Measurements from ENCODE around the gene CFAP61. TPM values are rescaled to one million over a fixed set of nuclear protein-coding genes. Genes with fewer than 3 reads are reported as not detected.

Gene CFAP61
- total and polyA plus RNA-seq, 2 experiments from 2014 or later: 0.21 TPM; not detected in 1

GRCh38 chr20:20322912-20323311 lies 270.6 kb downstream of the CFAP61 start (continued):
- TF ChIP-seq ZNF462 (CRISPR knock-in tag; IDR thresholded peaks at IDR 0.05) (no peak), NANOG (IDR thresholded peaks at IDR 0.05; ENCODE audit: borderline replicate concordance) (no peak)

- no peaks in the 10 kb centered on the region for H4K20me1 ChIP-seq (replicated peaks; ENCODE audit: insufficient read depth)
- no peaks in the 10 kb centered on the region for H3K79me2 ChIP-seq (replicated peaks; ENCODE audit: insufficient read depth)
- H3K27me3 Mint-ChIP-seq (ENCODE audit: insufficient read depth, low read depth, poor library complexity): peaks cover 6% of the 10 kb centered on the region
- H3K27ac Mint-ChIP-seq: no peak overlapping the region
- TF ChIP-seq REST (IDR thresholded peaks at IDR 0.05; ENCODE audit: unreplicated experiment) (no peak), CTCF (conservative IDR thresholded peaks at IDR 0.05; ENCODE audit: low read depth in 2 of 2) (no peak), ZNF331 (CRISPR knock-in tag; IDR thresholded peaks at IDR 0.05; ENCODE audit: low read depth) (no peak), NANOG (IDR thresholded peaks at IDR 0.05; ENCODE audit: borderline replicate concordance) (no peak), POLR2AphosphoS5 (IDR thresholded peaks at IDR 0.05; ENCODE audit: low read depth) (no peak), ETS1 (IDR thresholded peaks at IDR 0.05) (no peak), CREB1 (CRISPR knock-in tag; IDR thresholded peaks at IDR 0.05; ENCODE audit: low read depth) (no peak)
- no peaks in the 10 kb centered on the region for H3F3A ChIP-seq (replicated peaks; ENCODE audit: low read depth)
- no peak overlapping the region for H2AFZ ChIP-seq
- DNase-seq (ENCODE audit: low spot score): no peak
- H3K9me2 ChIP-seq (ENCODE audit: insufficient read depth): no peaks in the 10 kb centered on the region
- H3K36me3 ChIP-seq (ENCODE audit: insufficient read depth): no peaks in the 10 kb centered on the region
- no peak overlapping the region for H3K4me3 ChIP-seq
- H3K9me3 Mint-ChIP-seq: no peaks in the 10 kb centered on the region
- no peaks in the 10 kb centered on the region for H3K27me3 ChIP-seq (ENCODE audit: insufficient read depth)
- H3K4me3 Mint-ChIP-seq: no peak overlapping the region
- no peak overlapping the region for H3K4me2 ChIP-seq
- no peaks in the 10 kb centered on the region for H3K36me3 Mint-ChIP-seq (ENCODE audit: low read depth)
- no peaks in the 10 kb centered on the region for H3K4me1 ChIP-seq (ENCODE audit: insufficient read depth)
- H3K27ac ChIP-seq (ENCODE audit: low read depth): no peak overlapping the region
- H3K4me1 Mint-ChIP-seq: no peaks in the 10 kb centered on the region
- ATAC-seq: no peak
These were observed 275.4 kb downstream of the CFAP61 start for GRCh38 chr20:20327746-20328145.

All from GM23338 (cell line).